ENCODE measurements around the gene NOS1AP.

NOS1AP gene

DNA sequence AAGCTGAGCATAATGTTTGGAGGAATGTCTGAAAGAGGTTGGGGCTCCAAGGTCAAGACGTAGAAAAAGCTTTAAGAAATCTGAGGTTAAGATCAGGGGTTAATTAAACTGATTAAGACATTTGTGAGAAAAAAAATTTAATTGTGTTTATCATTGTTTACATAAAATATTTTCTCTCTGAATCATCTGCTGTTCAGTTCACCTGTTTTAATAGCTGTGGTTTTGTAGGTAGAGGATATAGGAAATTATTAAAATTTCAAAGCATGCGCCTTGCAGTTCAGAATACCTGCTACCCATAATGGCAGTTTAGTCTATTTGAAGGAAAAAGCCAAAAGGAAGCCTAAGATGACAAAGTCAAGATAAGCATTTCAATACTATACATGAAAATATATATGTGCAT, 154.0 kb downstream of the NOS1AP start:
- in situ Hi-C loops (cut with HindIII; ENCODE audit: low sequenced_read_pairs): loop anchor here (5.0 kb wide), 1 partner anchor 169 kb away; no protein-coding TSS in a partner anchor
- no peak for DNase-seq (ENCODE audit: low read depth)
- TF ChIP-seq CTCF (IDR thresholded peaks at IDR 0.05; ENCODE audit: low read depth, low read length, missing control alignments): no peak
- H3K4me3 ChIP-seq (ENCODE audit: low read depth, low read length): no peak overlapping the region

DNA sequence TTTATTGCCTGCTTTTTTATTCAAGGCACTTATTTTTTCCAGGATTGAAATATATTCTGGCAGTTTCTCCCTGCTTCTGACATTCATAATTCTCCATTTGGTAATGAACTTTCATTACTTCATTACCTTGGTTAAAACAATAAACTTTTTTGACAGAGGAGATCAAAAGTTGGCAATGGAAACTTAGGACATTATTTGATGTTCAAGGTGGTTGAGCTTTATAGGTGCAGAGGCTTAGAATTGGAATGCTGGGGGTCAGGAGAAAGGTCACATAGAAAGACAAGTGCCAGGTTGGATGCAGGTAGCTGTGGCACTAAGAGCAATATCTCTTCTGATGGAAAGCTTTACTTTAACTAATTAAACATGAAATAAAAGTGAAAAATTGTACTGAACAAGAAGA, 154.8 kb downstream of the NOS1AP start:
- no peak for DNase-seq (ENCODE audit: low read depth)
- in situ Hi-C loops (cut with HindIII; ENCODE audit: low sequenced_read_pairs): loop anchor here (5.0 kb wide), 1 partner anchor 168 kb away; no protein-coding TSS in a partner anchor
- TF ChIP-seq CTCF (IDR thresholded peaks at IDR 0.05; ENCODE audit: low read depth, low read length, missing control alignments): no peak
- no peak overlapping the region for H3K4me3 ChIP-seq (ENCODE audit: low read depth, low read length)

GRCh38 chr1:162228586-162228985, 159.1 kb downstream of the NOS1AP start:
- DNase-seq (ENCODE audit: low read depth): no peak
- no peak overlapping the region for H3K4me3 ChIP-seq (ENCODE audit: low read depth, low read length)
- no peak for TF ChIP-seq CTCF (IDR thresholded peaks at IDR 0.05; ENCODE audit: low read depth, low read length, missing control alignments)
- in situ Hi-C loops (cut with HindIII; ENCODE audit: low sequenced_read_pairs): no loop called here

DNA sequence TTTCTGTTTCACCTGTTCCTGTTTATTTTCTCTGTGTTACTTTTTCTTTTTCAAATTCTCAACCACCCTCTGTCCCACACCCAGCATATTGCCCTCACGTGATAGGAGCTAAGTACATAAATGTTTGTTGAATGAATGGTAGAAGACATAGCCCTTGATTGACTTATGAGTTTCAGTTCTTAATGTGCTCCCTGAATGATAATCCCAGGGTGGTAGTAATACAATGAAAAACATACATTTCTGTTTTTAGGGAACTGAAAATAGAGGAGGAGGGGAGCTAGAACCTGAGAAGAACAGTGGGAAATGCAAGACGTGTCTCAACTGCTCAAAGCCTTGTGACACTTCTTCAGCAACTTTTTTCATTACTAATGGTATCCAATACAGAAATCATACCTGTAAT, 160.1 kb downstream of the NOS1AP start:
- no peak overlapping the region for H3K4me3 ChIP-seq (ENCODE audit: low read depth, low read length)
- TF ChIP-seq CTCF (IDR thresholded peaks at IDR 0.05; ENCODE audit: low read depth, low read length, missing control alignments): no peak
- in situ Hi-C loops (cut with HindIII; ENCODE audit: low sequenced_read_pairs): no loop called here
- DNase-seq (ENCODE audit: low read depth): no peak

DNA sequence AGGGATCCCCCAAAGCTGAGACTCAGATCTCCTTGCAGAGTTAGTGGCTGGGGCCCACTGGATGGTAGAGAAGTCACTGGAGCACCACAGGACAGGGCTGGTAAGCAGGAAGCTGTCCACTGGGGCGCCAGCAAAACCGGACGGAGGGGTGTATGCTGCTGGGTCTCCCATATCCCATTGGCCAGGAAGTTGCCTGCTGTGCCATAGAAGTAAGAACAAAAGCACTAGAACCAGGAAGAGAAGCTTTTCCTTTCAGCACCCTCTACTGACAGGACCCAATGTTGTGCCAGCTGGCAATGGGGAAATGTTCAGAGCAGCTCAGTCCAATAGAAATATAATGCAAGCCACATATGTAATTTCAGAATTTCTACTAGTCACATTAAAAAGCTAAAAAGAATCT, 160.6 kb downstream of the NOS1AP start:
- in situ Hi-C loops (cut with HindIII; ENCODE audit: low sequenced_read_pairs): no loop called here
- no peak for DNase-seq (ENCODE audit: low read depth)
- no peak overlapping the region for H3K4me3 ChIP-seq (ENCODE audit: low read depth, low read length)
- peak; percentile 19 for TF ChIP-seq CTCF (IDR thresholded peaks at IDR 0.05; ENCODE audit: low read depth, low read length, missing control alignments)

GRCh38 chr1:162230517-162230916, 161.0 kb downstream of the NOS1AP start:
- TF ChIP-seq CTCF (IDR thresholded peaks at IDR 0.05; ENCODE audit: low read depth, low read length, missing control alignments): no peak
- H3K4me3 ChIP-seq (ENCODE audit: low read depth, low read length): no peak overlapping the region
- no peak for DNase-seq (ENCODE audit: low read depth)
- in situ Hi-C loops (cut with HindIII; ENCODE audit: low sequenced_read_pairs): no loop called here

Data from astrocyte of the cerebellum (primary cell).